GM19099 (cell line): ENCODE results near the gene UGT1A4.

ENCODE experiments used
- POLR2A ChIP-seq: IDR thresholded peaks from 3 replicates; pipeline ENCODE4 v1.6.1; 2011; ENCODE audit warnings: low read depth; ENCODE audit not compliant: insufficient read length; ENCODE audit errors: extremely low read depth

Gene UGT1A4

GRCh38 chr2:233821709-233822100, 103.2 kb downstream of the UGT1A4 start:
- no peak for TF ChIP-seq POLR2A

- no peak for TF ChIP-seq POLR2A
These were observed 103.7 kb downstream of the UGT1A4 start for GRCh38 chr2:233822101-233822771.
